Caco-2 (cell line): ENCODE data around the gene KCNAB1. TPM values are rescaled to one million over a fixed set of nuclear protein-coding genes. Genes with fewer than 3 reads are reported as not detected.

ENCODE experiments used
- BruUV-seq: library from RNA; stranded (reverse); fragments of 400-500 nt; replicated peaks from 2 replicates; lab custom pipeline; 2021; lab: Mats Ljungman, UMichigan
- CTCF ChIA-PET: fragments of 300-600 bp; sonication (Branson Sonifier 250); formaldehyde crosslinking; loops from one replicate; lab custom pipeline; 2022; ENCODE audit warnings: antibody characterized with exemption; lab: Charles Lee
- POLR2A ChIA-PET: fragments of 300-600 bp; sonication (Branson Sonifier 250); formaldehyde crosslinking; loops from one replicate; lab custom pipeline; 2022; ENCODE audit warnings: antibody characterized with exemption; lab: Charles Lee
- DNase-seq, 2 experiments: peaks; one replicate each; pipeline versions ENCODE4 v3.0.0 to v3.0.0-alpha.2; 2020 to 2022
- H3K27me3 ChIP-seq: replicated peaks from 2 replicates; pipeline ENCODE4 v1.6.0; 2011; ENCODE audit warnings: low read length; ENCODE audit not compliant: control insufficient read depth, insufficient read depth
- H3K36me3 ChIP-seq: 2 replicates; pipeline ENCODE4 v1.5.1; 2011; ENCODE audit warnings: low read length; ENCODE audit not compliant: control insufficient read depth, insufficient read depth
- H3K4me1 ChIP-seq: fragments of 250-450 bp; sonication (Bioruptor Pico); 2 replicates; pipeline ENCODE4 v1.5.1; 2020; ENCODE audit warnings: mild to moderate bottlenecking
- H3K4me3 ChIP-seq: 2 replicates; pipeline ENCODE4 v1.5.1; 2011; ENCODE audit warnings: low read depth, mild to moderate bottlenecking, control low read depth, low read length
- H3K9me3 ChIP-seq: fragments of 250-450 bp; sonication (Bioruptor Pico); 2 replicates; pipeline ENCODE4 v1.5.1; 2020; ENCODE audit warnings: mild to moderate bottlenecking, moderate library complexity
- H3K27ac Mint-ChIP-seq: one replicate; pipeline ENCODE4 v1.8.0; 2022; ENCODE audit warnings: mixed read lengths; ENCODE audit not compliant: unreplicated experiment
- H3K27me3 Mint-ChIP-seq: one replicate; pipeline ENCODE4 v1.8.0; 2022; ENCODE audit warnings: mixed read lengths; ENCODE audit not compliant: insufficient read depth, unreplicated experiment
- H3K36me3 Mint-ChIP-seq: one replicate; pipeline ENCODE4 v1.8.0; 2022; ENCODE audit warnings: mild to moderate bottlenecking, mixed read lengths; ENCODE audit not compliant: insufficient read depth, unreplicated experiment
- H3K4me1 Mint-ChIP-seq: one replicate; pipeline ENCODE4 v1.8.0; 2022; ENCODE audit warnings: low read depth, mixed read lengths; ENCODE audit not compliant: unreplicated experiment
- H3K4me3 Mint-ChIP-seq: one replicate; pipeline ENCODE4 v1.8.0; 2022; ENCODE audit warnings: mild to moderate bottlenecking, moderate library complexity, mixed read lengths; ENCODE audit not compliant: unreplicated experiment
- H3K9me3 Mint-ChIP-seq: one replicate; pipeline ENCODE4 v1.8.0; 2022; ENCODE audit warnings: mixed read lengths; ENCODE audit not compliant: unreplicated experiment
- intact Hi-C: fragments of 100-400 bp; cut with micrococcal nuclease; formaldehyde crosslinking; loops from one replicate; pipeline ENCODE4 v1.10.0; 2022; ENCODE audit not compliant: unreplicated experiment
- total RNA-seq: library from RNA; stranded (reverse); gene quantifications from 2 replicates; pipeline ENCODE4 v1.2.3, GENCODE V29; 2022
- TF ChIP-seq, protein P1 (sequence below), 2 experiments: fragments of 200-600 bp in 1 of 2; IDR thresholded peaks; 1 replicate in 1 of 2; 2 replicates in 1 of 2; pipeline versions ENCODE4 v1.5.1 to v1.8.0; 2011 to 2022; ENCODE audit warnings: antibody characterized with exemption in 1 of 2, control low read depth in 1 of 2, inconsistent platforms in 1 of 2, low read depth in 1 of 2, low read length in 1 of 2, mild to moderate bottlenecking in 1 of 2, moderate library complexity in 1 of 2; ENCODE audit not compliant: insufficient read depth in 1 of 2, severe bottlenecking in 1 of 2, unreplicated experiment in 1 of 2

KCNAB1 gene
- total RNA-seq, 1 experiment from 2014 or later = 0.14 TPM

DNA sequence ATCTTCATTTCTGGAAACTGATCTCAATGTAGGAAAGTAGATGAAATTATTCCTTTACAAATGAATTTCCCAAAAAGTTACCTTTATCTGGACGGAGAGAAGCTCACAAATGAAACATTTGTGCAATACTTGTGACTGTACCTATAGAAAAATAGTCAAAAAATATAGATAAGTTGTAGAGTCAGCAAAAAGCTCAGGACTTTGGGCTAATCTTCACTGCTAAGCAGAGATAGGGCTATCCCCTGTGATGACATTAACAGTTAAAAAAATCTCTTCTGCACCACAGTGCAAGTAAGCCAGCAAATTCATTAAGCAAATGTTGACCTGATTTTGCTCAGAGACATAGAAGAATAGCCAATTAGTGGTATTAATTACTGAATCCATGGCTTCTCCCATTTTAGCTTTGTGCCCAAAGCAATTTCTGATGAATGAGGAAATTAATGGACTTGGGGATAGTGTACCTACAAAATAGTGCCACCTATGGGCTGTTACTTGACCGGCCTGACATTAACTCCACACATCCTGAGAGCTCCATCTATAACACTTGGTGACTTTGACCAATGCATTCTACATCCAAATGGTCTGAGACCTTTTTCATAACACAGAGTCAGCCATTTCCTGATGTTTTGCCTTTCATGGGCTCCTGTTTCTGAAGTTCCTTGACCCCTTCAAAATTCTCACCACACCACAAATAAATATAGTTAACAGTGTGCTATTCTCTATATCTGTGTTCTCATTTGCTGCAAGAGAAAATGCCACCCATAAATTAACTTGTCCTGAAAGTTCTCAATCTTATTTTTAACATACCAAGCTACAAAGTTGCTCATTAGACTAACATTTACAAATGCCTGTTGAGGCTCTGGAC is 329.6 kb downstream of the KCNAB1 start:
- no peaks in the 10 kb centered on the region for H3K4me1 Mint-ChIP-seq
- no peaks in the 10 kb centered on the region for H3K9me3 Mint-ChIP-seq
- Histone ChIP-seq H3K4me1 (no peaks in the 10 kb centered on the region), H3K9me3 (no peaks in the 10 kb centered on the region), H3K36me3 (no peaks in the 10 kb centered on the region), H3K27me3 (no peaks in the 10 kb centered on the region), H3K4me3 (no peak overlapping the region)
- ChIA-PET CTCF (interaction anchor here (0.7 to 1.9 kb wide), 6 partner anchors 11 to 319 kb away, joined by 3 to 9 read pairs (median 6); no protein-coding TSS in a partner anchor), POLR2A (no interaction called here)
- BruUV-seq = no TSS peak
- no peak overlapping the region for H3K27ac Mint-ChIP-seq
- H3K4me3 Mint-ChIP-seq = no peak overlapping the region
- intact Hi-C loops = loop anchor here (1.0 kb wide), 1 partner anchor 298 kb away; no protein-coding TSS in a partner anchor
- TF ChIP-seq, protein P1, sequence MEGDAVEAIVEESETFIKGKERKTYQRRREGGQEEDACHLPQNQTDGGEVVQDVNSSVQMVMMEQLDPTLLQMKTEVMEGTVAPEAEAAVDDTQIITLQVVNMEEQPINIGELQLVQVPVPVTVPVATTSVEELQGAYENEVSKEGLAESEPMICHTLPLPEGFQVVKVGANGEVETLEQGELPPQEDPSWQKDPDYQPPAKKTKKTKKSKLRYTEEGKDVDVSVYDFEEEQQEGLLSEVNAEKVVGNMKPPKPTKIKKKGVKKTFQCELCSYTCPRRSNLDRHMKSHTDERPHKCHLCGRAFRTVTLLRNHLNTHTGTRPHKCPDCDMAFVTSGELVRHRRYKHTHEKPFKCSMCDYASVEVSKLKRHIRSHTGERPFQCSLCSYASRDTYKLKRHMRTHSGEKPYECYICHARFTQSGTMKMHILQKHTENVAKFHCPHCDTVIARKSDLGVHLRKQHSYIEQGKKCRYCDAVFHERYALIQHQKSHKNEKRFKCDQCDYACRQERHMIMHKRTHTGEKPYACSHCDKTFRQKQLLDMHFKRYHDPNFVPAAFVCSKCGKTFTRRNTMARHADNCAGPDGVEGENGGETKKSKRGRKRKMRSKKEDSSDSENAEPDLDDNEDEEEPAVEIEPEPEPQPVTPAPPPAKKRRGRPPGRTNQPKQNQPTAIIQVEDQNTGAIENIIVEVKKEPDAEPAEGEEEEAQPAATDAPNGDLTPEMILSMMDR (IDR thresholded peaks at IDR 0.05; ENCODE audit: insufficient read depth in 1 of 2, low read depth in 1 of 2, low read length in 1 of 2, severe bottlenecking in 1 of 2, unreplicated experiment in 1 of 2) = peak; percentile 35 to 68
- DNase-seq = peak in 1 of 2 experiments; percentile 30
- peaks cover 6% of the 10 kb centered on the region for H3K27me3 Mint-ChIP-seq
- H3K36me3 Mint-ChIP-seq = no peaks in the 10 kb centered on the region

DNA sequence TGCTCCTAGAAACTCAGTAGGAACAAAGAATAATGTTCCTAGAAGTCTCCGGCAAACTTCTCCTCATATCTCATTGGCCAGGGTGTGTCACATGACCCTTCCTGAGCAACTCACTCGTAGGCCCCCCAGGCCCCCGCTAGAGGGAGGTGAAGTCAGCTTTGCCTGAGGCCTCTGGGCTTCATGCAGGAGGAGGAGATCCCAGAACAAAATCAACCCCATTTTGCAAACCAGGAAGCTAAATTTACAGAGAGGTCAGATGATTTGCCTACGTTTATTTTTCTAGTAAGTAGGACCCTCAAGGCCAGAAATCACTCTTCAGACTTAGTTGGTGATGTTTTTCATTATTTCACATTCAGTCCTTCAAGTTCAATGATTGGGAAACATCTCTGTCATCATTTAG is 335.5 kb downstream of the KCNAB1 start:
- H3K27ac Mint-ChIP-seq = peak overlapping the region; percentile 45
- Histone ChIP-seq H3K4me3 (no peak overlapping the region), H3K36me3 (no peaks in the 10 kb centered on the region), H3K4me1 (peaks cover 17% of the 10 kb centered on the region), H3K27me3 (no peaks in the 10 kb centered on the region), H3K9me3 (no peaks in the 10 kb centered on the region)
- no TSS peak for BruUV-seq
- intact Hi-C loops = loop anchor here (2.0 kb wide), 1 partner anchor 53 kb away; no protein-coding TSS in a partner anchor
- peaks cover 6% of the 10 kb centered on the region for H3K36me3 Mint-ChIP-seq
- peaks cover 3% of the 10 kb centered on the region for H3K27me3 Mint-ChIP-seq
- peak in 1 of 2 experiments; percentile 11 for DNase-seq
- peaks cover 6% of the 10 kb centered on the region for H3K4me1 Mint-ChIP-seq
- TF ChIP-seq, protein P1 (IDR thresholded peaks at IDR 0.05; ENCODE audit: insufficient read depth in 1 of 2, low read depth in 1 of 2, low read length in 1 of 2, severe bottlenecking in 1 of 2, unreplicated experiment in 1 of 2) = no peak
- no peaks in the 10 kb centered on the region for H3K9me3 Mint-ChIP-seq
- no peak overlapping the region for H3K4me3 Mint-ChIP-seq
- ChIA-PET CTCF (no interaction called here), POLR2A (no interaction called here)

DNA sequence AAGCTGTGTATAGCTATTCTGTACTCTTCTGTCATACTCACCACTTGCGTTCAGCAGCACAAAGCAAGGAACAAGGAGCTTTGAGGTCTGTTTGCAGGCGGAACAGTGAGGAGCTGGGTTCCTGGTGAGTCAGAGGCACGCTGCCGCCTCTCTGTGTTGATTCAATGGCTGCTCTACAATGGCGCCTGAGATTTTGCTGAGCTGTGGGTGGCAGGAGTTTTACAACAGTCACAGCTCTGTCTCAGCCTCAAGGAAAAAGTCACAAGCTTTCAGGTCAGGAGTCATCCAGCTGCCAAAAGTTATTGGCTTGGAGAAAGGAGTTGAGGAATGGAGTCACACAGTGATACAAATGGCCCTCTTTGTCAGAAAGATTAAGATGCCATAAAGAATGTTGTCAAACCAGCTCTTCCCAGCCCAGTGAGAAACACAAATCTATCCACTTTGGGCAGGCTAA is 336.4 kb downstream of the KCNAB1 start:
- H3K4me3 Mint-ChIP-seq = peak overlapping the region; percentile 58
- no peaks in the 10 kb centered on the region for H3K36me3 ChIP-seq
- H3K27ac Mint-ChIP-seq = peak overlapping the region; percentile 87
- peaks cover under 1% of the 10 kb centered on the region for H3K27me3 Mint-ChIP-seq
- no peaks in the 10 kb centered on the region for H3K27me3 ChIP-seq
- no peaks in the 10 kb centered on the region for H3K9me3 ChIP-seq
- H3K4me3 ChIP-seq = no peak overlapping the region
- peaks cover 6% of the 10 kb centered on the region for H3K36me3 Mint-ChIP-seq
- intact Hi-C loops = loop anchor here (2.0 kb wide), 1 partner anchor 52 kb away; no protein-coding TSS in a partner anchor
- H3K4me1 ChIP-seq = peaks cover 17% of the 10 kb centered on the region
- H3K4me1 Mint-ChIP-seq = peaks cover 6% of the 10 kb centered on the region
- BruUV-seq = no TSS peak
- CTCF ChIA-PET = interaction anchor here (0.8 kb wide), 2 partner anchors 53 to 282 kb away, joined by 3 read pairs; no protein-coding TSS in a partner anchor
- TF ChIP-seq, protein P1 (IDR thresholded peaks at IDR 0.05; ENCODE audit: insufficient read depth in 1 of 2, low read depth in 1 of 2, low read length in 1 of 2, severe bottlenecking in 1 of 2, unreplicated experiment in 1 of 2) = no peak
- H3K9me3 Mint-ChIP-seq = no peaks in the 10 kb centered on the region
- DNase-seq = peak; percentile 27 to 46
- POLR2A ChIA-PET = no interaction called here
